ENCODE measurements around the gene FMOD.

The FMOD gene

GRCh38 chr1:203360547-203361185 lies 9.7 kb upstream of the FMOD start:
- no peak for DNase-seq

- DNase-seq = no peak
These were observed 8.2 kb upstream of the FMOD start for GRCh38 chr1:203359010-203359571.

- DNase-seq = no peak
These were observed 3.3 kb upstream of the FMOD start for GRCh38 chr1:203354246-203354645.

GRCh38 chr1:203353486-203353885 lies 2.6 kb upstream of the FMOD start:
- DNase-seq = no peak

GRCh38 chr1:203349773-203350524 lies 973 bp downstream of the FMOD start:
- DNase-seq = no peak

- DNase-seq = no peak
These were observed 1.8 kb downstream of the FMOD start for GRCh38 chr1:203349166-203349565.

GRCh38 chr1:203346769-203347102 lies 4.2 kb downstream of the FMOD start:
- no peak for DNase-seq

GRCh38 chr1:203346060-203346768 lies 4.7 kb downstream of the FMOD start:
- DNase-seq = no peak

- no peak for DNase-seq
These were observed 6.8 kb downstream of the FMOD start for GRCh38 chr1:203343956-203344754.

GRCh38 chr1:203342192-203342940 lies 8.6 kb downstream of the FMOD start:
- DNase-seq = peak; percentile 36 to 53

- DNase-seq = peak; percentile 69 to 74
These were observed 10.7 kb downstream of the FMOD start for GRCh38 chr1:203340112-203340790.

GRCh38 chr1:203338335-203339036 lies 12.4 kb downstream of the FMOD start:
- DNase-seq = peak; percentile 72 to 74

- no peak for DNase-seq
These were observed 14.8 kb downstream of the FMOD start for GRCh38 chr1:203336097-203336496.

- DNase-seq = no peak
These were observed 15.4 kb downstream of the FMOD start for GRCh38 chr1:203335503-203335902.

GRCh38 chr1:203331224-203331623 lies 19.7 kb downstream of the FMOD start:
- no peak for DNase-seq

GRCh38 chr1:203328714-203329122 lies 22.2 kb downstream of the FMOD start:
- no peak for DNase-seq

GRCh38 chr1:203327684-203328457 lies 23.1 kb downstream of the FMOD start:
- peak; percentile 83 to 84 for DNase-seq

GRCh38 chr1:203326830-203327683 lies 23.9 kb downstream of the FMOD start:
- peak; percentile 95 for DNase-seq
